ENCODE data around the gene PKNOX2. TPM values are rescaled to one million over a fixed set of nuclear protein-coding genes. Genes with fewer than 3 reads are reported as not detected.

The PKNOX2 gene
- total RNA-seq, 1 donor from 2014 or later, result 39.9 TPM

DNA sequence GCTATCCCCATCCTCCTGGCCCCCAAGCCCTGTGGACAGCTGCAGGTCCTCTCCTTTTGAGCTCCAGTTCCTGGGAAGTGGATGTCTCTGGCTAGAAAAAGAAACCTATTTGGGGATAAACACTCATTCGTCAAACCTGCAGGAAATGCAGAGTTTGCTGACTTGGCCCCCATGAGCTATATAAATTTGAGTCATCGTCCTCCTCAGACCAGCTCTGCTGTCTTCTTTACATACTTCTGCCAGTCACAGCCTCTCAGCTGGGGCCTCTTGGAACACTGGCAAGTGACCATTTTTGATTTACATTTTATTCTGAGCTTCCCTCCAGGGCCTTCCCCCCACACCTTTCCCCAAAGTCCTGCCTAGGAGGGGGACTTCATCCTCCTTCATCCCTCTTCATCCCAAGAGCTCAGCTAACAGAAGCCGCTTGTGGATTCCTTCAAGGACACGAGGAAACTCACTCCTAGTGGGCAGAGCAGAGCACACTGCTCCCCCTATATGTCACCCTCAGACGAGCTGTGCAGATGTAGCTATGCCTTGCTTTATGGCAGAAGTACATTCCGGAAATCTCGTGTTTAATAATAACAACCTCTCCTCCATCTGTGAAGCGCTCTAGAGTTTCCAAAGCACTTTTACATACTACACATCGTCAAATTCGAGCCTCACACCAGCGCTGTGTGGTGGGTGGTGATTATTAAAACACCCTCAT lies 199.7 kb downstream of the PKNOX2 start:
- H3K9me3 Mint-ChIP-seq (ENCODE audit: low read depth), result no peaks in the 10 kb centered on the region
- TF ChIP-seq CTCF (IDR thresholded peaks at IDR 0.05; ENCODE audit: unreplicated experiment), result no peak
- peaks cover 26% of the 10 kb centered on the region for H3K36me3 Mint-ChIP-seq (ENCODE audit: insufficient read depth)
- H3K4me3 Mint-ChIP-seq (ENCODE audit: low read depth), result no peak overlapping the region
- H3K27me3 Mint-ChIP-seq, result peaks cover under 1% of the 10 kb centered on the region
- H3K27ac Mint-ChIP-seq, result no peak overlapping the region
- peaks cover 17% of the 10 kb centered on the region for H3K4me1 Mint-ChIP-seq (ENCODE audit: low read depth)
- no peak for DNase-seq (ENCODE audit: low spot score, unreplicated experiment)

GRCh38 chr11:125365196-125365931 lies 200.8 kb downstream of the PKNOX2 start:
- TF ChIP-seq CTCF (IDR thresholded peaks at IDR 0.05; ENCODE audit: unreplicated experiment), result no peak
- no peak overlapping the region for H3K27ac Mint-ChIP-seq
- peaks cover 28% of the 10 kb centered on the region for H3K36me3 Mint-ChIP-seq (ENCODE audit: insufficient read depth)
- DNase-seq (ENCODE audit: low spot score, unreplicated experiment), result no peak
- H3K9me3 Mint-ChIP-seq (ENCODE audit: low read depth), result no peaks in the 10 kb centered on the region
- peaks cover 15% of the 10 kb centered on the region for H3K4me1 Mint-ChIP-seq (ENCODE audit: low read depth)
- no peak overlapping the region for H3K4me3 Mint-ChIP-seq (ENCODE audit: low read depth)
- peaks cover 6% of the 10 kb centered on the region for H3K27me3 Mint-ChIP-seq

DNA sequence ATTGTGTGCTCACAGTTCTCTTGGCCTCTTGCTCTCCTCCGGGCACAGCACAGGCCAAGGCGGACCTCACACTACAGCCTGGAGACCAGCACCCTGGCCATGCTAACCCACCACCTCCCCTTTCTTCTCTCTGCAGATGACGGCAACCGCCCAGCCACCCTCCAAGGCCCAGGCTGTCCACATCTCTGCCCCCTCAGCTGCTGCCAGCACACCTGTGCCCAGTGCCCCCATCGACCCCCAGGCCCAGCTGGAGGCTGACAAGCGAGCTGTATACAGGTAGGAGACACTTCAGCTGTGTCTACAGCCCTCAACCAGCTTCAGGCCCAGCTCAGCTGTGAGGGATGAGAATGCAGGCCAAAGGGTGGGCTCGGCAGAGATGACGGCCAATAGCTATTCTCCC lies 203.2 kb downstream of the PKNOX2 start:
- Mint-ChIP-seq H3K36me3 (ENCODE audit: insufficient read depth) (peaks cover 26% of the 10 kb centered on the region), H3K27me3 (peaks cover 25% of the 10 kb centered on the region), H3K4me1 (ENCODE audit: low read depth) (peaks cover 27% of the 10 kb centered on the region), H3K9me3 (ENCODE audit: low read depth) (no peaks in the 10 kb centered on the region), H3K4me3 (ENCODE audit: low read depth) (no peak overlapping the region), H3K27ac (no peak overlapping the region)
- DNase-seq (ENCODE audit: low spot score, unreplicated experiment), result no peak
- no peak for TF ChIP-seq CTCF (IDR thresholded peaks at IDR 0.05; ENCODE audit: unreplicated experiment)

- H3K9me3 Mint-ChIP-seq (ENCODE audit: low read depth), result no peaks in the 10 kb centered on the region
- H3K27me3 Mint-ChIP-seq, result peaks cover 25% of the 10 kb centered on the region
- DNase-seq (ENCODE audit: low spot score, unreplicated experiment), result no peak
- TF ChIP-seq CTCF (IDR thresholded peaks at IDR 0.05; ENCODE audit: unreplicated experiment), result no peak
- H3K4me1 Mint-ChIP-seq (ENCODE audit: low read depth), result peaks cover 25% of the 10 kb centered on the region
- H3K36me3 Mint-ChIP-seq (ENCODE audit: insufficient read depth), result peaks cover 26% of the 10 kb centered on the region
- no peak overlapping the region for H3K27ac Mint-ChIP-seq
- no peak overlapping the region for H3K4me3 Mint-ChIP-seq (ENCODE audit: low read depth)
Measured at GRCh38 chr11:125368757-125369156, 204.2 kb downstream of the PKNOX2 start.

DNA sequence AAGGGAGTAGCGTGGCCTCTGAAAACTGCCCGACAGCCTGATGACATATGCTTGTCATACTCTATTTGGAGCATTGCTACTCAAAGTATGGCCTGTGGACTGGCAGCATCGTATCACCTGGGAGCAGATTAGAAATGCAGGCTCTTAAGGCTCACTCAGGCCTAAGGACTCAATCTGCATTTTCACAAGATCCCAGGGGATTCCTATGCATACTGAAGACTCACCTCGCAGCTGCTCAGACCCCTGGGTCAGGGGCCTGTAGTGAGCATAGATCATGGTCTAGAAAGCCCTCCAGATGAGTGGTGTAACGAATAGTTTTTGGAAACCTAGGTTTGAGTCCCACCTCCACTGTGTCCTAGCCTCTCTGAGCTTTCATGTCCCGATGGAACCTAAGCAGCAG lies 205.3 kb downstream of the PKNOX2 start:
- no peak for TF ChIP-seq CTCF (IDR thresholded peaks at IDR 0.05; ENCODE audit: unreplicated experiment)
- peaks cover 25% of the 10 kb centered on the region for H3K27me3 Mint-ChIP-seq
- DNase-seq (ENCODE audit: low spot score, unreplicated experiment), result no peak
- no peak overlapping the region for H3K27ac Mint-ChIP-seq
- peaks cover 23% of the 10 kb centered on the region for H3K36me3 Mint-ChIP-seq (ENCODE audit: insufficient read depth)
- H3K4me3 Mint-ChIP-seq (ENCODE audit: low read depth), result no peak overlapping the region
- no peaks in the 10 kb centered on the region for H3K9me3 Mint-ChIP-seq (ENCODE audit: low read depth)
- peaks cover 22% of the 10 kb centered on the region for H3K4me1 Mint-ChIP-seq (ENCODE audit: low read depth)

Data from progenitor cell of endocrine pancreas (in vitro differentiated cells).